ENCODE measurements around the gene TECTA. TPM values are rescaled to one million over a fixed set of nuclear protein-coding genes. Genes with fewer than 3 reads are reported as not detected.

Gene TECTA
- total RNA-seq, 6 experiments from 2014 or later = 0.11 to 0.40 (median 0.16) TPM

DNA sequence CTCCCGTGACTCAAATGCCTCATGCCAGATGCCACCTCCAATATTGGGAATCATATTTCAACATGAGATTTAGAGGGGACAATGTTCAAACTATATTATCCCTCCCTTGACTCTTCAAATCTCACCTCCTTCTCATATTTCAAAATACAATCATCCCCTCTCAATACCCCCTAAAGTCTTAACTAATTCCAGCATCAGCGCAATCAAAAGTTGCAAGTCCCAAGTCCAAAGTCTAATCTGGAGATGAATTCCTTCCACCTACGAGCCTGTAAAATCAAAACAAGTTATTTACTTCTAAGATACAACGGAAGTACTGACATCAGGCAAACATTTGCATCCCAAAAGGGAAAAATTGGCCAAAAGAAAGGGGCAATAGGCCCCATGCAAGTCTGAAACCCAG lies 124.3 kb downstream of the TECTA start:
- TF ChIP-seq, protein P1, sequence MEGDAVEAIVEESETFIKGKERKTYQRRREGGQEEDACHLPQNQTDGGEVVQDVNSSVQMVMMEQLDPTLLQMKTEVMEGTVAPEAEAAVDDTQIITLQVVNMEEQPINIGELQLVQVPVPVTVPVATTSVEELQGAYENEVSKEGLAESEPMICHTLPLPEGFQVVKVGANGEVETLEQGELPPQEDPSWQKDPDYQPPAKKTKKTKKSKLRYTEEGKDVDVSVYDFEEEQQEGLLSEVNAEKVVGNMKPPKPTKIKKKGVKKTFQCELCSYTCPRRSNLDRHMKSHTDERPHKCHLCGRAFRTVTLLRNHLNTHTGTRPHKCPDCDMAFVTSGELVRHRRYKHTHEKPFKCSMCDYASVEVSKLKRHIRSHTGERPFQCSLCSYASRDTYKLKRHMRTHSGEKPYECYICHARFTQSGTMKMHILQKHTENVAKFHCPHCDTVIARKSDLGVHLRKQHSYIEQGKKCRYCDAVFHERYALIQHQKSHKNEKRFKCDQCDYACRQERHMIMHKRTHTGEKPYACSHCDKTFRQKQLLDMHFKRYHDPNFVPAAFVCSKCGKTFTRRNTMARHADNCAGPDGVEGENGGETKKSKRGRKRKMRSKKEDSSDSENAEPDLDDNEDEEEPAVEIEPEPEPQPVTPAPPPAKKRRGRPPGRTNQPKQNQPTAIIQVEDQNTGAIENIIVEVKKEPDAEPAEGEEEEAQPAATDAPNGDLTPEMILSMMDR (IDR thresholded peaks at IDR 0.05) = no peak
- H3K4me1 Mint-ChIP-seq (ENCODE audit: low read depth) = no peaks in the 10 kb centered on the region

GRCh38 chr11:121226415-121227263 lies 125.6 kb downstream of the TECTA start:
- Mint-ChIP-seq H3K9me3 (no peaks in the 10 kb centered on the region), H3K4me3 (no peak overlapping the region), H3K27ac (no peak overlapping the region), H3K4me1 (ENCODE audit: low read depth) (no peaks in the 10 kb centered on the region), H3K27me3 (ENCODE audit: insufficient read depth) (peaks cover 19% of the 10 kb centered on the region; the same call in 1 of the 2 replicates), H3K36me3 (ENCODE audit: low read depth) (no peaks in the 10 kb centered on the region)
- no peak for DNase-seq
- TF ChIP-seq, protein P1 (IDR thresholded peaks at IDR 0.05) = no peak

More for the DNA sequence above, 124.3 kb downstream of the TECTA start:
- Mint-ChIP-seq H3K27me3 (ENCODE audit: insufficient read depth) (peaks cover 13% of the 10 kb centered on the region; the same call in 1 of the 2 replicates), H3K36me3 (ENCODE audit: low read depth) (no peaks in the 10 kb centered on the region), H3K27ac (no peak overlapping the region), H3K9me3 (no peaks in the 10 kb centered on the region), H3K4me3 (no peak overlapping the region)
- no peak for DNase-seq

DNA sequence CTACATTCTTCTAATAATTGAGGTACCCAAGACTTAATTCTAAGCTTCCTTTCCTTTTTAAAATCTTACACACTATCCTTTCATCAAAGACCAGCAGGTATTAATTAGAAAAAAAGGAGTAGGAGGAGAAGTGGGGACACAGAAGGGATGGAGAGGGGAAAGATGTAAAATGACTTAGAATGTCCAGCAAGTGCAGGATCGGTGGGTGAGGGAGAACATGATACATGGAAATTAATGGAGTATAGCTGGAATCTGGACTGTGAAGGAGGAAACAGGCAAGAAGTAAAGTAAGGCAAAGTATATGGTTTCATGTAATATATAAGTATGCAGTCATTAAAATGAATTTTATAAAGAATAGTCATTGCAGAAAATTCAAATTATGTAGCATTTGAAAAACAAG lies 127.8 kb downstream of the TECTA start:
- Mint-ChIP-seq H3K27me3 (ENCODE audit: insufficient read depth) (peaks cover 20% of the 10 kb centered on the region; the same call in 1 of the 2 replicates), H3K9me3 (no peaks in the 10 kb centered on the region), H3K36me3 (ENCODE audit: low read depth) (no peaks in the 10 kb centered on the region), H3K27ac (no peak overlapping the region), H3K4me1 (ENCODE audit: low read depth) (no peaks in the 10 kb centered on the region), H3K4me3 (no peak overlapping the region)
- TF ChIP-seq, protein P1 (IDR thresholded peaks at IDR 0.05) = no peak
- no peak for DNase-seq

DNA sequence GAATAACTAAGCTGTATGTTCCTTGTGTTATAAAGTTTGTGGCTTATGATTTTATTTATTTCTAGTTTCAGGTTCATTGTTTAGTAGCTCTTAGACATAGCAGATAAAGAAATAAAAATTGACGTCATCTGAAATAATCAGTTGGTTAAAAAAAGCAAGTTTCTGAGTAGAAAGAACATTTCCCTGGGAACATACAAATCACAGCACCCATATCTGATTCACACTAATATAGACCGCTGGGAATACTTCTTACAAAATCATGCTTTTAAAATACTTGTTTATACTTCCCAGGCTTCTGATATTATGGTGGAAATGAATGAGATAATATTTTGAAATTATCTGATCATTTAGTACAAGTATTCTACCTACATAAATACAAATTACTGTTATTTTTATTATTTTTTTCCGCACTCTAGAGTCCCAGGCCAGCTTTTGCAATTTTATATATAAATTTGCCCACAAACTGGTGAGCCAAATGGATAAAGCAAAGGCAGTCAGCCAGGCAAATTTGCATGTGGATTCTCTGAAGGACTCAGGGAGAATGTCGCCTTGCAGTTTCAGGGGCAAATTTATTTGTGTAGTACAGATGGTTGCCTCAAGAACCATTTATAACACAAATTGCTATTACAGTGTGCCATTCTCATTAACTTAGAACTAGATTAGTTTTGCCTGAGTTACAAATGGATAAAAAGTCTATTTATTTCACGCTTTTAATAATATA lies 128.6 kb downstream of the TECTA start:
- Mint-ChIP-seq H3K36me3 (ENCODE audit: low read depth) (no peaks in the 10 kb centered on the region), H3K9me3 (no peaks in the 10 kb centered on the region), H3K4me1 (ENCODE audit: low read depth) (peaks cover 4% of the 10 kb centered on the region), H3K4me3 (no peak overlapping the region), H3K27ac (no peak overlapping the region), H3K27me3 (ENCODE audit: insufficient read depth) (peaks cover 20% of the 10 kb centered on the region; the same call in 1 of the 2 replicates)
- no peak for DNase-seq
- TF ChIP-seq, protein P1 (IDR thresholded peaks at IDR 0.05) = no peak

DNA sequence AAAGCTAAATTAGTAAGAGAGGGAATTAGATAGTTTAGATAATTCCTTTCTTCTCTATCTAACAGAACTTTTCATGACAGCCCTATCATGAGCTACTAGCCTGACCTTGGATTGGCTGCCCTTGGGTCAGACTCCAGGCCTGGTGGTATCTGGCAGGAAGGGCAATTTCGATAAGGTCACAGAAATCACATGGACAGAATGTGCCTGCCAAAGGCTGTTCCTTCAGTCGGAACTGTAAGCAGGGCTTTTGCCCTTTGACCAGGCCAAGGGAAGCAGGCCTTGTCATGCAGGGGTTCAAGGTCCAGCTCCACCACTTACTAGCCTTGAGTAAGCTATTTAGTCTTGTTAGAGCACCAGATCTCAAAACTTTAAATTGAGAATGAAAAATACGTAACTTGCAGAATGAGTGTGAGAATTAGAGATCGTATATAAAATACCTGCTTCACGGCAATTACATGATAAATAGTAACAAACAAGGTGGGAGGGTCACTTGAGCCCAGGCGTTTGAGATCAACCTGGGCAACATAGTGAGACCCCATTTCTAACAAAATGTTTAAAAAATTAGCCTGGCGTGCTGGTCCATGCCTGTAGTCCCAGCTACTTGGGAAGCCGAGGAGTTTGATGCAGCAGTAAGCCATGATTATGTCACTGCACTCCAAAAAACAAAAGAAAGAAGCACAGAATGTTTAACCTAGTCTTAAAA lies 130.7 kb downstream of the TECTA start:
- H3K36me3 Mint-ChIP-seq (ENCODE audit: low read depth) = no peaks in the 10 kb centered on the region
- peaks cover 25% of the 10 kb centered on the region for H3K4me1 Mint-ChIP-seq (ENCODE audit: low read depth)
- no peak for DNase-seq
- no peak overlapping the region for H3K4me3 Mint-ChIP-seq
- H3K27me3 Mint-ChIP-seq (ENCODE audit: insufficient read depth) = peaks cover 24% of the 10 kb centered on the region; the same call in 1 of the 2 replicates
- H3K27ac Mint-ChIP-seq = no peak overlapping the region
- TF ChIP-seq, protein P1 (IDR thresholded peaks at IDR 0.05) = no peak
- H3K9me3 Mint-ChIP-seq = no peaks in the 10 kb centered on the region

All from HFFc6 (cell line).